Keratinocyte (primary cell): Measurements from ENCODE around the gene CNN3. TPM values are rescaled to one million over a fixed set of nuclear protein-coding genes. Genes with fewer than 3 reads are reported as not detected.

Source experiments
- DNase-seq: peaks from one replicate; pipeline ENCODE4 v3.0.0-alpha.2; 2011; ENCODE audit warnings: low read depth, missing footprints, low spot score
- FAIRE-seq: peaks from 2 replicates; lab custom pipeline; 2011; peaks lifted over from hg19 to GRCh38; lab: Jason Lieb, UNC
- H2AFZ ChIP-seq: 2 replicates; pipeline ENCODE4 v1.6.0; 2012; ENCODE audit warnings: low read length, control low read depth, inconsistent platforms; ENCODE audit not compliant: control insufficient read depth
- H3K27ac ChIP-seq: 2 replicates; pipeline ENCODE4 v1.5.1; 2011; ENCODE audit warnings: low read length; ENCODE audit not compliant: control insufficient read depth, insufficient read depth
- H3K27me3 ChIP-seq: 3 replicates; pipeline ENCODE4 v1.6.0; 2011; ENCODE audit warnings: low read length; ENCODE audit not compliant: control insufficient read depth, insufficient read depth; ENCODE audit errors: extremely low read depth
- H3K36me3 ChIP-seq, 2 experiments: 2 replicates in 1 of 2; 3 replicates in 1 of 2; pipeline ENCODE4 v1.5.1; 2011; ENCODE audit warnings: low read length in 2 of 2, mild to moderate bottlenecking in 1 of 2; ENCODE audit not compliant: control insufficient read depth in 2 of 2, insufficient read depth in 2 of 2; ENCODE audit errors: extremely low read depth in 1 of 2
- H3K4me1 ChIP-seq: 3 replicates; pipeline ENCODE4 v1.5.1; 2011; ENCODE audit warnings: low read length; ENCODE audit not compliant: control insufficient read depth, insufficient read depth; ENCODE audit errors: extremely low read depth
- H3K4me2 ChIP-seq: 3 replicates; pipeline ENCODE4 v1.6.0; 2011; ENCODE audit warnings: low read depth, low read length; ENCODE audit not compliant: control insufficient read depth, insufficient read depth; ENCODE audit errors: extremely low read depth
- H3K4me3 ChIP-seq, 3 experiments: fragments of 200-600 bp in 1 of 3; sonication (generic) in 1 of 3; 2 replicates in 2 of 3; 3 replicates in 1 of 3; pipeline ENCODE4 v1.5.1; 2011 to 2016; ENCODE audit warnings: low read length in 3 of 3, mild to moderate bottlenecking in 3 of 3, control low read depth in 2 of 3, inconsistent platforms in 1 of 3, low read depth in 1 of 3, mixed read lengths in 1 of 3, mixed run types in 1 of 3, moderate library complexity in 1 of 3; ENCODE audit not compliant: control insufficient read depth in 2 of 3, insufficient read depth in 2 of 3; ENCODE audit errors: extremely low read depth in 1 of 3
- H3K79me2 ChIP-seq: 2 replicates; pipeline ENCODE4 v1.6.0; 2012; ENCODE audit warnings: low read length; ENCODE audit not compliant: control insufficient read depth, insufficient read depth
- H3K9ac ChIP-seq: 3 replicates; pipeline ENCODE4 v1.6.0; 2011; ENCODE audit warnings: low read length; ENCODE audit not compliant: control insufficient read depth, insufficient read depth; ENCODE audit errors: extremely low read depth
- H3K9me1 ChIP-seq: 3 replicates; pipeline ENCODE4 v1.6.0; 2011; ENCODE audit warnings: low read length; ENCODE audit not compliant: control insufficient read depth, insufficient read depth; ENCODE audit errors: extremely low read depth
- H3K9me3 ChIP-seq: 2 replicates; pipeline ENCODE4 v1.5.1; 2012; ENCODE audit warnings: low read depth, low read length; ENCODE audit not compliant: control insufficient read depth
- H4K20me1 ChIP-seq: 3 replicates; pipeline ENCODE4 v1.6.0; 2011; ENCODE audit warnings: low read length; ENCODE audit not compliant: control insufficient read depth, insufficient read depth; ENCODE audit errors: extremely low read depth
- EZH2 ChIP-seq: IDR thresholded peaks from one replicate; pipeline ENCODE4 v1.6.1; 2012; ENCODE audit warnings: inconsistent platforms, mild to moderate bottlenecking, low read length, moderate library complexity
- dilution Hi-C: fragments of 300-500 bp; cut with MboI; formaldehyde crosslinking; loops from one replicate; pipeline ENCODE4 v1.7.0; 2020; ENCODE audit warnings: low sequenced_read_pairs; ENCODE audit not compliant: extremely low pct_ligation_motif_present
- polyA plus RNA-seq, 5 experiments: library from polyadenylated mRNA; depleted of rRNA in 3 of 5; stranded (reverse) in 3 of 5; stranded (forward) in 1 of 5; unstranded in 1 of 5; fragments of >200 nt; gene quantifications; 1 replicate in 1 of 5; 2 replicates in 3 of 5; 3 replicates in 1 of 5; pipeline versions ENCODE4 v1.2.1 to v1.2.3, GENCODE V29; 2011 to 2012; ENCODE audit warnings: missing spikeins in 2 of 5, low read depth in 1 of 5, low replicate concordance in 1 of 5
- TF ChIP-seq, protein P1 (sequence below), 3 experiments: IDR thresholded peaks in 1 of 3; conservative IDR thresholded peaks in 1 of 3; optimal IDR thresholded peaks in 1 of 3; 2 replicates in 2 of 3; 3 replicates in 1 of 3; pipeline versions ENCODE3 to v1.5.1; 2011; ENCODE audit warnings: low read length in 3 of 3, mild to moderate bottlenecking in 3 of 3, moderate library complexity in 2 of 3, control low read depth in 1 of 3, inconsistent platforms in 1 of 3; ENCODE audit not compliant: insufficient read depth in 2 of 3; ENCODE audit errors: extremely low read depth in 1 of 3

Gene CNN3
- polyA plus RNA-seq, 1 donor (not counting 4 experiments of a cell fraction or from before 2014, with no cell fraction given) = 119 TPM

DNA sequence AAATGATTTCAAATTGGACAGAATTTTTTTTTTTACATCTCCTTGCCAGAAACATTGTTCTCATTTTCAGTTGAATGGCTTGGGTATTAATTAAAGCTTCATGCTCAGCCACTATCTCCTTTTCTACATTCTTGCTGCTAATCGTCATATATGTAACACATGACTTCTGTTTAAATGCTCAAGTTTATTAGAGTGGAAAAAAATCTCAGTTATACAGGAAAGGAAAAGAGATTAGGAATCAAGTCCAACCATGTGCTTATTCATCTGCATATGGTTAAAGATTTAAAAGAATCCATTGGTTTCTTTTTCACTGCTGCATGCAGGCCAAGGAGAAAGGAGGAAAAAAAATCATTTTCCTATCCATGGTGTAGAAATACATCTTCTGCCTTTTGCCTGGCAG is 47.3 kb upstream of the CNN3 start:
- no peaks in the 10 kb centered on the region for H3K79me2 ChIP-seq
- no peak for DNase-seq
- no peaks in the 10 kb centered on the region for H3K36me3 ChIP-seq
- H3K27ac ChIP-seq = no peak overlapping the region
- TF ChIP-seq, protein P1, sequence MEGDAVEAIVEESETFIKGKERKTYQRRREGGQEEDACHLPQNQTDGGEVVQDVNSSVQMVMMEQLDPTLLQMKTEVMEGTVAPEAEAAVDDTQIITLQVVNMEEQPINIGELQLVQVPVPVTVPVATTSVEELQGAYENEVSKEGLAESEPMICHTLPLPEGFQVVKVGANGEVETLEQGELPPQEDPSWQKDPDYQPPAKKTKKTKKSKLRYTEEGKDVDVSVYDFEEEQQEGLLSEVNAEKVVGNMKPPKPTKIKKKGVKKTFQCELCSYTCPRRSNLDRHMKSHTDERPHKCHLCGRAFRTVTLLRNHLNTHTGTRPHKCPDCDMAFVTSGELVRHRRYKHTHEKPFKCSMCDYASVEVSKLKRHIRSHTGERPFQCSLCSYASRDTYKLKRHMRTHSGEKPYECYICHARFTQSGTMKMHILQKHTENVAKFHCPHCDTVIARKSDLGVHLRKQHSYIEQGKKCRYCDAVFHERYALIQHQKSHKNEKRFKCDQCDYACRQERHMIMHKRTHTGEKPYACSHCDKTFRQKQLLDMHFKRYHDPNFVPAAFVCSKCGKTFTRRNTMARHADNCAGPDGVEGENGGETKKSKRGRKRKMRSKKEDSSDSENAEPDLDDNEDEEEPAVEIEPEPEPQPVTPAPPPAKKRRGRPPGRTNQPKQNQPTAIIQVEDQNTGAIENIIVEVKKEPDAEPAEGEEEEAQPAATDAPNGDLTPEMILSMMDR (optimal IDR thresholded peaks at IDR 0.05 in 1 of 3, IDR thresholded peaks at IDR 0.05 in 1 of 3, conservative IDR thresholded peaks at IDR 0.05 in 1 of 3; ENCODE audit: extremely low read depth in 1 of 3, insufficient read depth in 2 of 3, low read length in 3 of 3) = no peak
- TF ChIP-seq EZH2 = no peak
- dilution Hi-C loops = no loop called here
- peaks cover 30% of the 10 kb centered on the region for H3K4me1 ChIP-seq
- FAIRE-seq = no peak
- H4K20me1 ChIP-seq = no peaks in the 10 kb centered on the region
- no peak overlapping the region for H3K4me3 ChIP-seq
- H3K9me3 ChIP-seq = no peaks in the 10 kb centered on the region
- no peak overlapping the region for H3K9ac ChIP-seq
- H3K27me3 ChIP-seq = no peaks in the 10 kb centered on the region
- H3K4me2 ChIP-seq = no peak overlapping the region
- no peaks in the 10 kb centered on the region for H3K9me1 ChIP-seq
- H2AFZ ChIP-seq = no peak overlapping the region

DNA sequence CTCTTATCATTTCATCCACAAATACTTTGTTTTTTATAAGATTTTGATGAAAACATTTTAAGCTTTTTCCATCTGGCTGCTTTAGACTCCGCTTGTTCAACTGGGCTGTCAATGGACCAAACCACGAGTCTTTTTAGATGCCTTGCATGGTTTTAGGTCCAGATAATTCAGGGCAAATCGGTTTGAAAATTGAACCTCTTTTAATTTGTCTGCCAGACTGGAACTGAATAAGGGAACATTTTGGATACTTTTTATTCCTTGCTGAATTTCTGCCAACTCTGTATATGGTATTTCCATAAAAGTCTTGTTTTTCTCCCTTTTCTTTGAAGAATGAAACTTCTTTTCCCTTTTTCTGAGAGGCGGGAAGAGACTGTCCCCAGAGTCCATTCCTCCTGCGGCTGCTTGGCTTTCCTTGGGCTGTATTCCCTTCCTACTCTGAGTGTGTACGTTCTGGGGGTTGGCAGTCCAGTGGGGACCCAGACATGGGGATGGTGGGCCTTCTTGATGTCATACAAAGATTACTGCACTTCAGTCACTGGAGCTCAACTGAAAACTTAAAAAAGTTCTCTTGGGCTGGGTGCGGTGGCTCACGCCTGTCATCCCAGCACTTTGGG is 46.5 kb upstream of the CNN3 start:
- dilution Hi-C loops = no loop called here

More for the DNA sequence above, 46.5 kb upstream of the CNN3 start:
- peaks cover 30% of the 10 kb centered on the region for H3K4me1 ChIP-seq
- no peak overlapping the region for H3K27ac ChIP-seq
- H3K4me3 ChIP-seq = no peak overlapping the region
- H3K9me1 ChIP-seq = no peaks in the 10 kb centered on the region
- no peak overlapping the region for H2AFZ ChIP-seq
- no peaks in the 10 kb centered on the region for H4K20me1 ChIP-seq
- H3K4me2 ChIP-seq = no peak overlapping the region
- H3K36me3 ChIP-seq = no peaks in the 10 kb centered on the region
- no peak for FAIRE-seq
- no peaks in the 10 kb centered on the region for H3K9me3 ChIP-seq
- no peak for TF ChIP-seq EZH2
- TF ChIP-seq, protein P1 (optimal IDR thresholded peaks at IDR 0.05 in 1 of 3, IDR thresholded peaks at IDR 0.05 in 1 of 3, conservative IDR thresholded peaks at IDR 0.05 in 1 of 3; ENCODE audit: extremely low read depth in 1 of 3, insufficient read depth in 2 of 3, low read length in 3 of 3) = no peak
- DNase-seq = no peak
- H3K79me2 ChIP-seq = no peaks in the 10 kb centered on the region
- H3K27me3 ChIP-seq = no peaks in the 10 kb centered on the region
- no peak overlapping the region for H3K9ac ChIP-seq
